Non-pigmented ciliary epithelial cell (primary cell): ENCODE results near the gene PHF12.

ENCODE experiments used
- DNase-seq: peaks from one replicate; pipeline ENCODE4 v3.0.0-alpha.2; 2010; ENCODE audit warnings: low read depth

The PHF12 gene

DNA sequence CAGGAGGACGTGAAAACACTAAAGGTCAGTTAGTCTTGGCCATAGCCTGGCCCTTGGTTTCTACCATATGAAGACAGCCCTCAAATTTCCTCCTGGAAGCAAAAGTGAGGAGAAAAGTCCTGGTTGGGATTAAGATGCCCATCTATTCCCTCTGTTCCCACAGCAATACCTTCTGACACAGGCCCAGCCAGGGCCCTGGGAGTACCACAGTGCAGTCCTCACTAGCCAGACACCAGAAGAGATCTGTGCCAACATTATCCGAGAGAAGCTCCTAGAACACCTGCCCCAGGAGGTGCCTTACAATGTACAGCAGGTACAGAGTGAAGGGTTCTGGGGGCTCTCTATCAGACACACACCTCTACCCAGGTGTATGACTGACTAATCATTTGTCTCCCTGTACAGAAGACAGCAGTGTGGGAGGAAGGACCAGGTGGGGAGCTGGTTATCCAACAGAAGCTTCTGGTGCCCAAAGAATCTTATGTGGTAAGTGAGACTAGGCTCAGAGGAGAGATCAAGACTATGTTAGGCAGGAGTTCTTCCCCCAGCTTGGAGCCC lies 92.4 kb downstream of the PHF12 start:
- DNase-seq = no peak

DNA sequence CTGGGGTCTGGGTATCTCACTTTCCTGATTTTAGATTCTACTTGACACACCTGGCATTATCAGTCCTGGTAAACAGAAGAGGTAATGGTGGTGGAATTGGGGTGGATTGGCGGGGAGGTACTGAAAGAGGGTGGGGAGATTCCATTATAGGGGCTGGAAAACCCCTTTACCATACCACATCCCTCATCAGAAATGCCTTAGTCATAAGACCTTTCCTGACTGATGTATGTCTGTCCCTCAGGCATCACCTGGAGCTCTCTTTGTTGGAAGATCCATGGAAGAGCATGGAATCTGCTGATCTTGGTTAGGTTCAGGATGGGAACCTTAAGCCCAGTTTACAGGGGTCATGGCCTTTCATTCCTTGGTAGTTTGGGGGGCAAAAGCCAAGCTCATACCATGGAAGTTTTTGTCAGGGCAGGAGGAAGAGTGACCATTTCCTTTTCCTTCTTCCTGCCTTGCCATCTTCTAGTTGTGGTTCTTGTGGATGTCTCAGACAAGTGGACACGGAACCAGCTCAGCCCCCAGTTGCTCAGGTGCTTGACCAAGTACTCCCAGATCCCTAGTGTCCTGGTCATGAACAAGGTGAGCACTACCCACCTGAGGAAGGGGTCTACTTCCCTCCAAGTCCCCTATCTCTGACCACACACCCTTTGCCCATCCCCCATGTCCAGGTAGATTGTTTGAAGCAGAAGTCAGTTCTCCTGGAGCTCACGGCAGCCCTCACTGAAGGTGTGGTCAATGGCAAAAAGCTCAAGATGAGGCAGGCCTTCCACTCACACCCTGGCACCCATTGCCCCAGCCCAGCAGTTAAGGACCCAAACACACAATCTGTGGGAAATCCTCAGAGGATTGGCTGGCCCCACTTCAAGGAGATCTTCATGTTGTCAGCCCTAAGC lies 93.2 kb downstream of the PHF12 start:
- DNase-seq = no peak

DNA sequence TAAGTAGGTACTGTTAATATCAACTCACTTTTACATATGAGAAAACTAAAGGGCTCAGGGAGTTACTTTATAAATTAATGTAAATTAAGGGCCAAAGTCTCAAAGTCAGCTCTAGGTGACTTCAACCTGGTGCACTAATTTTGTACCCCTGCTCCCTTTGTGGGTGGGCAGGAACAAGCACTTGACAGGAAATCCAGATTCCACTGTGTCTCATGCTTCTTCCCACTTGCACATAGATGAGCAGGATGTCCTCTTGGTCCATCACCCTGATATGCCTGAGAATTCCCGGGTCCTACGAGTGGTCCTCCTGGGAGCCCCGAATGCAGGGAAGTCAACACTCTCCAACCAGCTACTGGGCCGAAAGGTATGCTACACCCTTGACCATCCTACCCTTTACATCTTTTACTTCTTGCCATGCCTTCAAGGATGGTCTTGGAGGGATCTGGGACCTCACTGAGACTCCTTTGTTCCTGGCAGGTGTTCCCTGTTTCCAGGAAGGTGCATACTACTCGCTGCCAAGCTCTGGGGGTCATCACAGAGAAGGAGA lies 95.2 kb downstream of the PHF12 start:
- DNase-seq = no peak

DNA sequence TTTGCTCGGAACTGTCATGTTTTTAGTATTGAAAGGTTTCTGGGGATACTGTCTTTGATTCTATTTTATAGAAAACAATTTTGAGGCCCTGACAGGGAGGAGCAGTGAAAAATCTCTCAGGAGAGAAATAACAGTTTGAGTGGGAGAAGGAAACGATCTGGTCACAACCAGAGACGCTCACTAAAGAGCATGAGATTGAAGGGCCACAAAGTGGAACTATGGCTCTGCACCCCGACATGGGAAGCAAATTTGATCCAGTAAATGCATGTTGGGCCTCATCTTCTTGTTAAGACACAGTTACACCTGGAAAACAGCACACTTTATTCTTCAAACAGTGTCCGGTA lies 96.0 kb downstream of the PHF12 start:
- DNase-seq = no peak
